Parathyroid adenoma (tissue), 2 donors: ENCODE measurements around the gene SQOR.

Experiments
- H2AFZ ChIP-seq: fragments of 300-600 bp; sonication (generic); one replicate; pipeline ENCODE4 v1.7.0; 2017; ENCODE audit warnings: antibody characterized with exemption, mild to moderate bottlenecking
- H3K27ac ChIP-seq: fragments of 300-600 bp; sonication (generic); one replicate; pipeline ENCODE4 v1.7.0; 2017
- H3K27me3 ChIP-seq: fragments of 300-600 bp; sonication (generic); one replicate; pipeline ENCODE4 v1.7.0; 2017; ENCODE audit warnings: low read length; ENCODE audit not compliant: control insufficient read depth, insufficient read depth
- H3K36me3 ChIP-seq: fragments of 300-600 bp; sonication (generic); one replicate; pipeline ENCODE4 v1.7.0; 2017; ENCODE audit warnings: low read length; ENCODE audit not compliant: control insufficient read depth, insufficient read depth
- H3K4me1 ChIP-seq: fragments of 300-600 bp; sonication (generic); one replicate; pipeline ENCODE4 v1.7.0; 2017; ENCODE audit warnings: control low read depth
- H3K4me2 ChIP-seq: fragments of 300-600 bp; sonication (generic); one replicate; pipeline ENCODE4 v1.7.0; 2017; ENCODE audit warnings: low read length
- H3K4me3 ChIP-seq: fragments of 300-600 bp; sonication (generic); one replicate; pipeline ENCODE4 v1.7.0; 2017; ENCODE audit warnings: low read depth, low read length
- H3K79me2 ChIP-seq: fragments of 300-600 bp; sonication (generic); one replicate; pipeline ENCODE4 v1.7.0; 2017; ENCODE audit warnings: control low read depth
- H3K9ac ChIP-seq: fragments of 300-600 bp; sonication (generic); one replicate; pipeline ENCODE4 v1.7.0; 2017; ENCODE audit warnings: mild to moderate bottlenecking
- H3K9me3 ChIP-seq: fragments of 300-600 bp; sonication (generic); one replicate; pipeline ENCODE4 v1.7.0; 2017; ENCODE audit warnings: low read length; ENCODE audit not compliant: control insufficient read depth
- CTCF ChIP-seq: fragments of 300-600 bp; sonication (generic); IDR thresholded peaks from one replicate; pipeline ENCODE4 v1.7.0; 2017; ENCODE audit warnings: antibody characterized with exemption, mild to moderate bottlenecking
- donor health status: primary hyperparathyroidism.

Gene SQOR

GRCh38 chr15:45628136-45628535 is 6.7 kb upstream of the SQOR start:
- Histone ChIP-seq H3K4me1 (no peaks in the 10 kb centered on the region), H3K27me3 (no peaks in the 10 kb centered on the region), H3K9ac (no peak overlapping the region), H3K9me3 (no peaks in the 10 kb centered on the region), H3K36me3 (no peaks in the 10 kb centered on the region), H3K4me2 (no peak overlapping the region), H3K79me2 (no peaks in the 10 kb centered on the region), H2AFZ (no peak overlapping the region), H3K27ac (no peak overlapping the region), H3K4me3 (no peak overlapping the region)
- TF ChIP-seq CTCF = no peak

DNA sequence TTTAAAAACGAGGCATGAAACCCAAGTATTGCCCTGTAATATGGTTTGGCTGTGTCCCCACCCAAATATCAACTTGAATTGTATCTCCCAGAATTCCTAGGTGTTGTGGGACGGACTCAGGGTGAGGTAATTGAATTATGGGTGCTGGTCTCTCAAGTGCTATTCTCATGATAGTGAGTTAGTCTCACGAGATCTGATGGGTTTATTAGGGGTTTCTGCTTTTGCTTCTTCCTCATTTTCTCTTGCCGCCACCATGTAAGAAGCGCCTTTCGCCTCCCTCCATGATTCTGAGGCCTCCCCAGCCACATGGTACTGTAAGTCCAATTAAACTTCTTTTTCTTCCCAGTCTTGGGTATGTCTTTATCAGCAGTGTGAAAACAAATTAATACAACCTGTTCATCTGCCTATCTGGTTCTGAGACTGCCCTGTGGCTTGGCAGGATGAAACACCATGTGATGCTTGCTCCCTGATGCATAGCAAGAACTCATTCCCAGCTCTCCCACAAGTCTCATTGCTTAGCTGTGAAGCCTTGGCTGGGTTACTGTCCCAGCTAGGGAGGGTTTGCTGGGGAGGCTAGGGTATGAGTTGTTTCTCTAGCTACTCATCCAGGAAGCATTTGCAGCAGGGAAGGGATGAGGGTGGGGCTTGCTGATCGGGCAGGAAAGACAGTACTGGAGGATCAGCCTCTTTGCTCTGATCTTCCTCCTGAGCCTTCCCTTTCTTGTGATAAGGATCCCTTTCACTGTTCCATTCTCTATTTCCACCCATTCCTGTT is 3.7 kb upstream of the SQOR start:
- Histone ChIP-seq H3K9me3 (no peaks in the 10 kb centered on the region), H3K36me3 (no peaks in the 10 kb centered on the region), H3K79me2 (no peaks in the 10 kb centered on the region), H3K9ac (no peak overlapping the region), H3K27ac (no peak overlapping the region), H3K4me2 (peak overlapping the region; percentile 22), H3K27me3 (no peaks in the 10 kb centered on the region), H2AFZ (no peak overlapping the region), H3K4me3 (no peak overlapping the region), H3K4me1 (no peaks in the 10 kb centered on the region)
- no peak for TF ChIP-seq CTCF

DNA sequence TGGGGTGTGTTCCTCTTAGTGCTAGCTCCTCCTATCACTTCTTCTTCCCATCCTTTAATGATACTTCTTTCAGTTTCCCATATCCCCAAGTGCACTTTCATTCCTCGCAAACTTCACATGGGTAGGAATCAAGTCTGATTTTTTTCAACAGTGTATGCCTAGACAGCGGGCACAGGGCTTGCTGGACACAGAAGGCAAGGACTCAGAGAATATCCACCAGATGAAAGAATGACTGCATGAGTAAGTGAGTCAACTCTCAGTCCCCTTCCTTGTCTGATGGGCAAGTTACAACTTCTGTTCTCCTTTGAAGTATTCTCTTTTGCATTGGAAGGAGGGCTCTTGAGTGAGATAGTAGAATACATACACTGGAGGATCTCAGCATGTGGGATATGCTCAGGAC is 3.1 kb upstream of the SQOR start:
- H3K36me3 ChIP-seq = no peaks in the 10 kb centered on the region
- H3K27ac ChIP-seq = no peak overlapping the region

GRCh38 chr15:45635191-45635638 is 386 bp downstream of the SQOR start:
- peak overlapping the region; percentile 70 for H2AFZ ChIP-seq
- H3K4me2 ChIP-seq = peak overlapping the region; percentile 67
- no peak overlapping the region for H3K9ac ChIP-seq
- H3K79me2 ChIP-seq = no peaks in the 10 kb centered on the region
- H3K9me3 ChIP-seq = no peaks in the 10 kb centered on the region
- H3K36me3 ChIP-seq = no peaks in the 10 kb centered on the region
- H3K27me3 ChIP-seq = no peaks in the 10 kb centered on the region
- TF ChIP-seq CTCF = no peak
- H3K27ac ChIP-seq = peak overlapping the region; percentile 59
- no peaks in the 10 kb centered on the region for H3K4me1 ChIP-seq
- H3K4me3 ChIP-seq = peak overlapping the region; percentile 67

More for the DNA sequence above, 3.1 kb upstream of the SQOR start:
- H3K4me1 ChIP-seq = no peaks in the 10 kb centered on the region
- no peaks in the 10 kb centered on the region for H3K27me3 ChIP-seq
- H3K9me3 ChIP-seq = no peaks in the 10 kb centered on the region
- no peak overlapping the region for H2AFZ ChIP-seq
- H3K79me2 ChIP-seq = no peaks in the 10 kb centered on the region
- peak overlapping the region; percentile 22 for H3K4me2 ChIP-seq
- no peak for TF ChIP-seq CTCF
- no peak overlapping the region for H3K4me3 ChIP-seq
- H3K9ac ChIP-seq = no peak overlapping the region

- H3K27me3 ChIP-seq = no peaks in the 10 kb centered on the region
- no peaks in the 10 kb centered on the region for H3K79me2 ChIP-seq
- H3K4me2 ChIP-seq = peak overlapping the region; percentile 67
- no peak overlapping the region for H2AFZ ChIP-seq
- no peak overlapping the region for H3K27ac ChIP-seq
- no peak for TF ChIP-seq CTCF
- no peaks in the 10 kb centered on the region for H3K36me3 ChIP-seq
- H3K9me3 ChIP-seq = no peaks in the 10 kb centered on the region
- peak overlapping the region; percentile 67 for H3K4me3 ChIP-seq
- no peak overlapping the region for H3K9ac ChIP-seq
- H3K4me1 ChIP-seq = no peaks in the 10 kb centered on the region
These were observed 999 bp downstream of the SQOR start for GRCh38 chr15:45635763-45636292.
